Body of pancreas (tissue), 4 donors: ENCODE results near the gene CFP. TPM values are rescaled to one million over a fixed set of nuclear protein-coding genes. Genes with fewer than 3 reads are reported as not detected.
A peak's percentile ranks its signal among the peaks of the same experiment; 100 is the strongest.

Source experiments
- ATAC-seq: fragments of 150-250 bp; one replicate; pipeline ENCODE4 v1.9.1; 2016
- DNase-seq, 4 donors: peaks; one replicate each; pipeline ENCODE4 v3.0.0-alpha.2; 2019
- H3K27ac ChIP-seq, 4 donors: fragments of 200-600 bp; sonication (generic); 1 replicate in 3 of 4; 2 replicates in 1 of 4; pipeline versions ENCODE4 v1.5.1 to v1.6.1; 2016 to 2019; ENCODE audit warnings: mild to moderate bottlenecking in 1 of 4, mixed read lengths in 1 of 4, moderate library complexity in 1 of 4
- H3K27me3 ChIP-seq, 2 donors: fragments of 200-600 bp; sonication (generic); one replicate each; pipeline ENCODE4 v1.6.0; 2016; ENCODE audit warnings: mild to moderate bottlenecking in 1 of 2
- H3K36me3 ChIP-seq, 2 donors: fragments of 200-600 bp; sonication (generic); replicated peaks in 1 of 2; 2 replicates each; pipeline ENCODE4 v1.5.1; 2016; ENCODE audit warnings: low read depth in 2 of 2; ENCODE audit not compliant: insufficient read depth in 1 of 2
- H3K4me1 ChIP-seq: fragments of 200-600 bp; sonication (generic); one replicate; pipeline ENCODE4 v1.6.0; 2016
- H3K4me3 ChIP-seq, 2 donors: fragments of 200-600 bp; sonication (generic); 1 replicate in 1 of 2; 2 replicates in 1 of 2; pipeline ENCODE4 v1.5.1; 2016 to 2019
- H3K9me3 ChIP-seq, 3 donors: fragments of 200-600 bp; sonication (generic); 1 replicate in 2 of 3; 2 replicates in 1 of 3; pipeline ENCODE4 v1.5.1; 2016
- POLR2A ChIP-seq, 3 donors: fragments of 450-650 bp; IDR thresholded peaks; one replicate each; pipeline ENCODE4 v1.6.1; 2016; ENCODE audit warnings: antibody characterized with exemption in 3 of 3, mild to moderate bottlenecking in 2 of 3
- WGBS, 2 donors: methylation state at CpG; one replicate each; pipeline ENCODE4 v1.1.5; 2017; 5-methylcytosine and 5-hydroxymethylcytosine counted together
- intact Hi-C: fragments of 100-400 bp; cut with DNase I; formaldehyde crosslinking; loops from one replicate; pipeline ENCODE4 v1.15.1; 2023
- total RNA-seq, 2 donors: library from RNA; depleted of rRNA; stranded (reverse); fragments of >200 nt; gene quantifications; one replicate each; pipeline ENCODE4 v1.1.0, GENCODE V29; 2016
- TF ChIP-seq, protein P1 (sequence below), 7 experiments: fragments of 450-650 bp in 4 of 7; fragments of 200-600 bp in 3 of 7; sonication (generic) in 3 of 7; IDR thresholded peaks; one replicate each; pipeline ENCODE4 v1.5.1; 2016 to 2019; ENCODE audit warnings: antibody characterized with exemption in 7 of 7

The CFP gene
- total RNA-seq, 2 donors from 2014 or later: 1.8 TPM; not detected in 1

DNA sequence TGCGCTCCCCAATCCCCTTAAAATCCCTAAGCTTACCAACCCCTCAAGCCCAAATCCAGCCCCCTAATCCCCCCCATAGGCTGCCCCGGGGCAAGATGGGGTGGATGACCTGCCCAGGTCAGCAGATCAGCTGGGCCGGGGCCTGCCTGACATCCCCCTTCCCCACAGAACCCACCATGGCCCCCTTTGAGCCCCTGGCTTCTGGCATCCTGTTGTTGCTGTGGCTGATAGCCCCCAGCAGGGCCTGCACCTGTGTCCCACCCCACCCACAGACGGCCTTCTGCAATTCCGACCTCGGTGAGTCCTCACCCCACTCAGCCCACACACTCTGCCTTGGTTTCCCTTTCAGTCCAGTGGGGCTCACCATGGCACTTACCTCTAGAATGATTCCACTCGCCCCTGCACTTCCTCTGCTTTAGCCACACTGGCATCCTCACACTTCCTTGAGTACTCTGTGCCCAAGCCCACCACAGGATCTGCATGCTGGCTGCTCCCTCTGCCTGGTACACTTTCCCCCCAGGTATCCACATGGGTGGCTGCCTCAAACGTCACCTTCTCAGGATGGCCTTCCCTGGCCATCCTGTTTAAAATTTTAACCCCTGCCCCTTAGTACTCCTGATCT, 46.4 kb downstream of the CFP start:
- TF ChIP-seq, protein P1, sequence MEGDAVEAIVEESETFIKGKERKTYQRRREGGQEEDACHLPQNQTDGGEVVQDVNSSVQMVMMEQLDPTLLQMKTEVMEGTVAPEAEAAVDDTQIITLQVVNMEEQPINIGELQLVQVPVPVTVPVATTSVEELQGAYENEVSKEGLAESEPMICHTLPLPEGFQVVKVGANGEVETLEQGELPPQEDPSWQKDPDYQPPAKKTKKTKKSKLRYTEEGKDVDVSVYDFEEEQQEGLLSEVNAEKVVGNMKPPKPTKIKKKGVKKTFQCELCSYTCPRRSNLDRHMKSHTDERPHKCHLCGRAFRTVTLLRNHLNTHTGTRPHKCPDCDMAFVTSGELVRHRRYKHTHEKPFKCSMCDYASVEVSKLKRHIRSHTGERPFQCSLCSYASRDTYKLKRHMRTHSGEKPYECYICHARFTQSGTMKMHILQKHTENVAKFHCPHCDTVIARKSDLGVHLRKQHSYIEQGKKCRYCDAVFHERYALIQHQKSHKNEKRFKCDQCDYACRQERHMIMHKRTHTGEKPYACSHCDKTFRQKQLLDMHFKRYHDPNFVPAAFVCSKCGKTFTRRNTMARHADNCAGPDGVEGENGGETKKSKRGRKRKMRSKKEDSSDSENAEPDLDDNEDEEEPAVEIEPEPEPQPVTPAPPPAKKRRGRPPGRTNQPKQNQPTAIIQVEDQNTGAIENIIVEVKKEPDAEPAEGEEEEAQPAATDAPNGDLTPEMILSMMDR (IDR thresholded peaks at IDR 0.05): no peak
- TF ChIP-seq POLR2A (IDR thresholded peaks at IDR 0.05): no peak
- no peaks in the 10 kb centered on the region for H3K36me3 ChIP-seq
- H3K4me3 ChIP-seq: no peak overlapping the region
- 54 to 68% methylated on average over 7 to 8 of the region's 8 CpGs for WGBS, 2 donors
- ATAC-seq (no peak), DNase-seq (no peak)
- intact Hi-C loops: no loop called here
- no peaks in the 10 kb centered on the region for H3K27me3 ChIP-seq
- H3K9me3 ChIP-seq: no peaks in the 10 kb centered on the region
- H3K27ac ChIP-seq: peak overlapping the region in 1 of 4 donors; percentile 3
- no peaks in the 10 kb centered on the region for H3K4me1 ChIP-seq

DNA sequence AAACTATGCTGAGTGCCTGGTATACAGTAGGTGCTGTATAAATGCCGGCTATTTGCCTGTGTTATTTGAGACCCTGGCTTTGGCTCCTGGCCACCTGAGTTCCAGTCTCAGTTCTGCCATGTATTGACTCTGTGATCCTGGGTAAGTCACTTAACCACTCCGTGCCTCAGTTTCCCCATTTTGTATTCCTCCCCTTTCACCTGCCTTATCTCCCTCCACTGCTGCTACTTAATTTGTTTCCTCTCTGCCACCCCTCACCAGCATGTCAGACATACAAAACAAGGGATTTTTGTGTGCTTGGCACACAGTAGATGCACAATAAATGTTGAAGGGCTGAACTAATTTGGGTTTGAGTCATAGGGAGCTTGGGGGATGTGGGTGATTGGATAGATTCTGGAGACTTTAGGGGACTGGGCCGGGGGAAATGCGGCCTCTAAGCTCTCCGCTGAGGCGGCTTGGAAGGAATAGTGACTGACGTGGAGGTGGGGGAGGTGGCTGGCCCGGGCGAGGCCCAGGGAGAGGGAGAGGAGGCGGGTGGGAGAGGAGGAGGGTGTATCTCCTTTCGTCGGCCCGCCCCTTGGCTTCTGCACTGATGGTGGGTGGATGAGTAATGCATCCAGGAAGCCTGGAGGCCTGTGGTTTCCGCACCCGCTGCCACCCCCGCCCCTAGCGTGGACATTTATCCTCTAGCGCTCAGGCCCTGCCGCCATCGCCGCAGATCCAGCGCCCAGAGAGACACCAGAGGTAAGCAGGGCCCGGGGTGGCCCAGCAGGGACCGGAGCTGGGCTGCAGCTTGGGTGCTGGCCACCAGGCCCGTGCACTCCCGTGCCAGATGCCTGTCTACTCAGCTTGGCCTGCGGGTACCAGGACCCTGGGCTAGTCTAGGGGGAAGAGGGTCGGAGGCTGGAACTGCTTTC, 47.7 kb downstream of the CFP start, which contains the start of gene TIMP1:
Gene TIMP1 (plus strand): TSS at position 706 of the 917 bp plus-strand sequence. CDS start 980 bp downstream, outside the sequence.
- no peaks in the 10 kb centered on the region for H3K27me3 ChIP-seq
- H3K27ac ChIP-seq: peak within 1 kb of the TSS in 3 of 4 donors; percentile 34 to 50 (median 39)
- H3K4me3 ChIP-seq: no peak within 1 kb of the TSS
- H3K4me1 ChIP-seq: no peaks in the 10 kb centered on the region
- intact Hi-C loops: no loop called here
- peak; percentile 58 to 83 (median 75) for DNase-seq
- H3K9me3 ChIP-seq: no peaks in the 10 kb centered on the region
- WGBS, 2 donors: 13 to 26% methylated on average over 13 to 16 of the region's 28 CpGs
- peak; percentile 84 for ATAC-seq
- no peaks in the 10 kb centered on the region for H3K36me3 ChIP-seq
- TF ChIP-seq, protein P1 (IDR thresholded peaks at IDR 0.05): no peak
- peak in 1 of 3 donors; percentile 31 for TF ChIP-seq POLR2A (IDR thresholded peaks at IDR 0.05)

DNA sequence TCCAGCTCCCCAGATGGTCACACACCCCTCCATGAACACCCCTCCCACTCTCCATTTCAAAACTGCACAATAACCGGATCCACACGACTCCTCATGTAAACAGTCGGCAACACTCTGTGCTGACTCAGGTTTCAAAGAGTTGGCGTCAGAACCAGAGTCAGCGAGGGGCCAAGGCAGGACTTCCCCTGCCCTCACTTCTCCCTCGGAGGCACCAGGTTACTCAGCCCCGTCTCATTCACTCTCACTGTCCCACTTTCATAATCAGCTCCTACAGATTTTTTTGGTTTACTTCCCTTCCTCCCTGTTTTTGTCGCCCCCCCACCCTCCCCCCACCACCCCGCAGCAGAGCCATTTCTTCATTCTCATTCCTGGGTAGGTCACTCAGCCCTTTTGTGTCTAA, 50.2 kb downstream of the CFP start:
- Histone ChIP-seq H3K27ac (no peak overlapping the region), H3K9me3 (no peaks in the 10 kb centered on the region), H3K4me3 (no peak overlapping the region), H3K4me1 (no peaks in the 10 kb centered on the region), H3K27me3 (no peaks in the 10 kb centered on the region), H3K36me3 (no peaks in the 10 kb centered on the region)
- intact Hi-C loops: no loop called here
- 56 to 65% methylated on average over 7 to 9 of the region's 9 CpGs for WGBS, 2 donors
- no peak for TF ChIP-seq POLR2A (IDR thresholded peaks at IDR 0.05)
- TF ChIP-seq, protein P1 (IDR thresholded peaks at IDR 0.05): no peak
- ATAC-seq (no peak), DNase-seq (peak in 1 of 4 donors; percentile 38)

DNA sequence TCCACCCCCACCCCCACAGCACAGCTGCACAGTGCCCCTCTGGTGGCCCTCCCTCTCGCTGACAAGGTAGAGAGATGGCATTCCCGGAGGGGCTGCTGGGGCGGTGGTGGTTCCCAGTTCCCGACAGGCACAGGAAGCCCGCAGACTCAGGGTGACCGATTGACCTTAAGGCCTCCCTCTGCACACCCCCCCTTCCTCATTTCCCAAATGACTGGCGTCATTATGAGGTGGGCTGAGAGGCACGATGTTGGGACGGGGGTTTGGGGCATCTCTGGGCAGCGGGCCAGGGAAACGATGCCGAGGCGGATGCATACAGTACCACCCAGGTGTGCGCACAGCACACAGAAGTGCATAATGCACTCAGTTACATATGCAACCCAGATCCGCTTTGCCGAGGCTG, 51.0 kb downstream of the CFP start:
- TF ChIP-seq, protein P1 (IDR thresholded peaks at IDR 0.05): no peak
- H3K4me3 ChIP-seq: no peak overlapping the region
- H3K9me3 ChIP-seq: no peaks in the 10 kb centered on the region
- WGBS, 2 donors: 27 to 50% methylated on average over 2 to 6 of the region's 16 CpGs
- H3K4me1 ChIP-seq: peaks cover 5% of the 10 kb centered on the region
- DNase-seq: peak in 1 of 4 donors; percentile 33
- no peak for ATAC-seq
- H3K27me3 ChIP-seq: no peaks in the 10 kb centered on the region
- H3K27ac ChIP-seq: no peak overlapping the region
- H3K36me3 ChIP-seq: no peaks in the 10 kb centered on the region
- intact Hi-C loops: no loop called here
